ENCODE results near the gene ACTL10. TPM values are rescaled to one million over a fixed set of nuclear protein-coding genes. Genes with fewer than 3 reads are reported as not detected.

Gene ACTL10
- total RNA-seq, 1 donor from 2014 or later: 2.8 TPM

GRCh38 chr20:33687370-33687915, 20.7 kb downstream of the ACTL10 start:
- no peaks in the 10 kb centered on the region for H3K36me3 Mint-ChIP-seq (ENCODE audit: low read depth)
- no peak overlapping the region for H3K27ac Mint-ChIP-seq
- H3K9me3 Mint-ChIP-seq: no peaks in the 10 kb centered on the region
- CTCF ChIA-PET: interaction anchor here (0.8 kb wide), 1 partner anchor 20 kb away, joined by 3 read pairs; no protein-coding TSS in a partner anchor
- TF ChIP-seq CTCF (IDR thresholded peaks at IDR 0.05): no peak
- intact Hi-C loops (cut with micrococcal nuclease): loop anchor here (2.0 to 5.0 kb wide), 2 partner anchors 91 to 125 kb away; partner anchors contain the start of gene CHMP4B
- DNase-seq: no peak
- no peak overlapping the region for H3K4me3 Mint-ChIP-seq
- no peak for ATAC-seq (ENCODE audit: low read depth)
- POLR2A ChIA-PET: interaction anchor here (0.5 to 1.3 kb wide), 4 partner anchors 21 to 306 kb away, joined by 3 to 4 read pairs (median 3); partner anchors contain the start of gene ACTL10
- no peaks in the 10 kb centered on the region for H3K27me3 Mint-ChIP-seq
- H3K4me1 Mint-ChIP-seq: peaks cover 22% of the 10 kb centered on the region

DNA sequence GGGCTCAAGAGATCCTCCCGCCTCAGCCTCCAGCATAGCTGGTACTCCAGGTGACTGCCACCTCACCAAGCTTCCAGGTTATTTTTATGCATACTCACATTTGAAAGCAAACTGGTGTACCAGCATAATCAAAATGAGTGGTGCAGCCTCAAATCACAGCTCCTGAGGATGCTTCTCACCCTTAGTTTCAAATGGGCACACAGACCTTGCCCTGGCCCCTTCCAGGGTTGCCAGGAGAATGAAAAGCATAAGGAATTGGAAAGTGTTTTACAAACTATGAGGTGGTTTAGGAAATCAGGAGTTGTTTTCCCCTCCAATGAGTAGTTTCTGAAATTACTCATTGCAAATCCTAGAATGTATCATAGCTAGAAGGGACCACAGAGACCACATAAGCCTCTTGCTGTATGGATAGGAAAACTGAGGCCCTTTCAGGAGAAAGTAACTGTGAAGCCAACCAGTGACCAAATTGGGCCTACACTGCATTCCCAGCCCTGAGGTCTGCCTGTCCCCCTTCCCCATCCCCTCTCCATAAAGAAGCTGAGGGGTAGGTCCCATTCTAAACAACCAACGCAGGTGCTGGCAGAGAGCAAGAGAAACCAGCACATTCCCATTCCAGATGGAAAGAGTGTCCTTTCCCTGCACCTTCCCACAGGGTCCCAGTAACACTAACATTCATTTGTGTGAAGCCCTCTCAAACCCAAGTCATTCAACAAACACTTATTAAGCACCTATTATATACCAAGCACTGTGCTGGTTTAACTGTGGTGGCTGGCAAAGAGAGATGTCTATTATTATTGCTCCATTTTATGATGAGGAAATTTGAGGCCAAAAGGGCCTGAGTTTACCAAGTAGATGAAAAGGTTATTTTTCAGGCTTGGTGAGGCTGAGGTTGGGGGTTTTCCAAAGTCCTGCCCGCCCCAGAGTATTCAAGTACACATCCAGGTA, 21.5 kb downstream of the ACTL10 start:
- Mint-ChIP-seq H3K27me3 (no peaks in the 10 kb centered on the region), H3K4me1 (peaks cover 20% of the 10 kb centered on the region), H3K36me3 (ENCODE audit: low read depth) (no peaks in the 10 kb centered on the region), H3K27ac (no peak overlapping the region), H3K9me3 (no peaks in the 10 kb centered on the region), H3K4me3 (no peak overlapping the region)
- DNase-seq (no peak), ATAC-seq (ENCODE audit: low read depth) (no peak)
- ChIA-PET CTCF (no interaction called here), POLR2A (interaction anchor here (0.7 kb wide), 1 partner anchor 93 kb away, joined by 4 read pairs; no protein-coding TSS in a partner anchor)
- no peak for TF ChIP-seq CTCF (IDR thresholded peaks at IDR 0.05)
- intact Hi-C loops (cut with micrococcal nuclease): loop anchor here (2.0 to 5.0 kb wide), 2 partner anchors 91 to 124 kb away; partner anchors contain the start of gene CHMP4B

- Mint-ChIP-seq H3K4me3 (no peak overlapping the region), H3K4me1 (peaks cover 20% of the 10 kb centered on the region)
- intact Hi-C loops (cut with micrococcal nuclease): loop anchor here (5.0 kb wide), 1 partner anchor 123 kb away; the partner anchor contains the start of gene CHMP4B
Observed at GRCh38 chr20:33688938-33689424, 22.2 kb downstream of the ACTL10 start.

DNA sequence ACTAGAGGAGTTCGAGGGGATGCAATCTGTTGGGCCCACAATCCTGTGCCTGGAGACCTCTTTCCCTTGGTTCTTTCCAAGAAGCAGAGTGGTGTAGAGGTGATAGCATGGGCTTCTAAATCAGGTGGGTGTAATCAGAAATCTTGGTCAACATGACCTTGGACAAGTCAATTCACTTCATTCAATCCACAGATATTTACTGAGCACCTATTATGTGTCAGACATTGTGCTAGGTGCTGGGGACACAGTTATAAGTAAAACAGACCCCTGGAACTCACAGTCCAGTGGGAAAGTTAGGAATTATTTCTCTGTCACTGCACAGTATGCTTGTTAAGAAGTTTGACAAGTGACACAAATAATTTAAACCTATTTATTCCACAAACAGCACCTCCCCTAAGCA, 22.8 kb downstream of the ACTL10 start:
- no peak for TF ChIP-seq CTCF (IDR thresholded peaks at IDR 0.05)
- Mint-ChIP-seq H3K36me3 (ENCODE audit: low read depth) (no peaks in the 10 kb centered on the region), H3K4me3 (no peak overlapping the region), H3K4me1 (peaks cover 16% of the 10 kb centered on the region), H3K27ac (no peak overlapping the region), H3K27me3 (no peaks in the 10 kb centered on the region), H3K9me3 (no peaks in the 10 kb centered on the region)
- ChIA-PET POLR2A (interaction anchor here (0.6 to 0.8 kb wide), 3 partner anchors 124 to 551 kb away, joined by 3 to 4 read pairs (median 3); no protein-coding TSS in a partner anchor), CTCF (no interaction called here)
- no peak for ATAC-seq (ENCODE audit: low read depth)
- no peak for DNase-seq
- intact Hi-C loops (cut with micrococcal nuclease): loop anchor here (5.0 kb wide), 1 partner anchor 123 kb away; the partner anchor contains the start of gene CHMP4B

More at GRCh38 chr20:33688938-33689424, 22.2 kb downstream of the ACTL10 start:
- ATAC-seq (ENCODE audit: low read depth): no peak
- CTCF ChIA-PET: no interaction called here
- TF ChIP-seq CTCF (IDR thresholded peaks at IDR 0.05): no peak
- H3K27ac Mint-ChIP-seq: no peak overlapping the region
- no peaks in the 10 kb centered on the region for H3K36me3 Mint-ChIP-seq (ENCODE audit: low read depth)
- no peak for DNase-seq
- no peaks in the 10 kb centered on the region for H3K9me3 Mint-ChIP-seq
- no peaks in the 10 kb centered on the region for H3K27me3 Mint-ChIP-seq
- POLR2A ChIA-PET: no interaction called here
